ENCODE measurements around the gene ZC3HAV1L.
"Not testable (repeated sequence)": the region's sequence is repeated elsewhere in the genome, so short reads cannot be mapped to it uniquely, and the experiment has no call there.

The ZC3HAV1L gene

GRCh38 chr7:139035586-139036353 is at the start of gene ZC3HAV1L:
ZC3HAV1L (minus strand) TSS chr7:139036042; CDS start chr7:139036017, 25 bp downstream.
- no peak for DNase-seq

DNA sequence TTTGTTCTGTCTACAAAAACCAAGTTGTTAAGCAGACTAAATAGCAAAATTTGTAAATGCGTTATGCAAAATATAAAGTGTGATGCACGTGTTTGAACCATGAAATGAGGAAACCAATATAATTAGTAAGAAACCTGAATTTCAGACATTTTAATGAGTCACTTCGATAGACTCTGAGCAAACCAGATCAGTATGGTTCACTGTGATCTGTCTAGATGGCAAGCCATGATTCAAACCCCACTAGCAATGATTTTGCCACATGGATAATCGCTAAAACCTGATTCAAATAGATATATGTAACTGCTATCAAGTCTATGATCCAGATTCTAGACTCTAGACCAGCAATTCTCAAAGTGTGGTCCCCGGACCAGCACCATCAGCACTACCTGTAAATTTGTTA is 48.9 kb upstream of the ZC3HAV1L start:
- no peak for DNase-seq

GRCh38 chr7:139081584-139081983 is 45.7 kb upstream of the ZC3HAV1L start:
- no peak for DNase-seq

- DNase-seq = no peak
These were observed 45.1 kb upstream of the ZC3HAV1L start for GRCh38 chr7:139080905-139081304.

DNA sequence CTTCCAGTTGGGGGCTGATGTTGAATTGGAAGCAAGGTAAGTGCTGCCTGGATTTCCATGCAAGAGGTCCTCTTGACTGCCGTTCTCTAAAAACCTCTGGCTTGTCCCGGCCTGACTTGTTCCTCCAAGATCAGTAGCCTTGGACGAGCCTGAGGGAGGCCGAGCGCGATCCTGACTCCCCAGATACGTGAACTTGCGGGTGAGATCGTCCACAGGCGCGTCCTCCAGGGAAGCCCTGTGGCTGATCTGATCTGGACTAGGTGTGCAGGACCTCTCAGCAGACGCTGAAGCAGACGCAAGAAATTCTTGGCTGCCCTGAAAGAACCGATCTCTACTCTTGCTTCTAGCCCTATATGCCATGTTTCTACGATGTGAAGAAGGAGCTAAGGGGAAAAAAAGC is 44.0 kb upstream of the ZC3HAV1L start:
- no peak for DNase-seq

- no peak for DNase-seq
These were observed 43.1 kb upstream of the ZC3HAV1L start for GRCh38 chr7:139078911-139079310.

DNA sequence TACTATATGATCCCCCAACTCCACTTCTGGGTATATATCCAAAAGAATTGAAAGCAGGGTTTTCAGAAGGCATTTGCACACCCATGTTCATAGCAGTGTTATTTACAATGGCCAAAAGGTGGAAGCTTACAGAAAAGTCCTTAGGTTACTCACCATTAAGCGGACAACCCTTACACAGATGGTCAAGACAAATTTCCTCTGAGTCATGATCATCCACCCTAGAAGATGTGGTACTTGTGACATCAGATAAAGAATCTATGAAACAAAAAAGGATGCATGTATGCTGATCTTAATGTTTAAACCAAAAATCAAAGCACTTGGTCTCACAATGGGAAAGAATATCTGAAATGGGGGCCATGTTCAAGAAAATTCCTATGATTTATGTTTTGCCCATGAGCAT is 42.6 kb upstream of the ZC3HAV1L start:
- DNase-seq = no peak

GRCh38 chr7:139077706-139078105 is 41.9 kb upstream of the ZC3HAV1L start:
- DNase-seq = not testable (repeated sequence)

- no peak for DNase-seq
These were observed 40.2 kb upstream of the ZC3HAV1L start for GRCh38 chr7:139075871-139076686.

DNA sequence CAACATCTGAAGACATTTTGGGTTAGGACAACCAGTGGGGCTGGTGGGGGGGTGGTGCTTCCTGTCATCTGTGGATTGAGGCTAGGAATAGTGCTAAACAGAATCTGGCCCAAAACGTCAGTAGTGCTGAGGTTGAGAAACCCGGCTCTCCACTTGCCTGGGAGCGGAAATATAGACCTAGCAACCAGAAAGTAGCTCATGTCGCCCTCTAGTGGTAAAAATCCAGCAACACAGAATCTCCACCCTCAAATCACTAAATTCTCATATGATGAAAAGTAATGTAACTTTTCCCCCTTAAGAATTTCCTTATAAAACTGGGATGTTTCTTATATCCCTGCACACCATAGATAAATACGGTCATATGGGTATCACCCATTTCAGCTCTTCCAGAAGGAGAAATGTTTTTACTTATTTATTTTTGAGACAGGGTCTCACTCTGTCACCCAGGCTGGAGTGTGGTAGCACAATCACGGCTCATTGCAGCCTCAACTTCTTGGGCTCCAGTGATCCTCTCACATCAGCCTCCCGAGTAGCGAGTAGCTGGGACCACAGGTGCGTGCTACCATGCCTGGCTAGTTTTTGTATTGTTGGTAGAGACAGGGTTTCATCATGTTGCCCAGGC is 39.3 kb upstream of the ZC3HAV1L start:
- peak; percentile 76 for DNase-seq

GRCh38 chr7:139072796-139073195 is 37.0 kb upstream of the ZC3HAV1L start:
- no peak for DNase-seq

- no peak for DNase-seq
These were observed 35.8 kb upstream of the ZC3HAV1L start for GRCh38 chr7:139071680-139072079.

- DNase-seq = no peak
These were observed 32.9 kb upstream of the ZC3HAV1L start for GRCh38 chr7:139068544-139069399.

DNA sequence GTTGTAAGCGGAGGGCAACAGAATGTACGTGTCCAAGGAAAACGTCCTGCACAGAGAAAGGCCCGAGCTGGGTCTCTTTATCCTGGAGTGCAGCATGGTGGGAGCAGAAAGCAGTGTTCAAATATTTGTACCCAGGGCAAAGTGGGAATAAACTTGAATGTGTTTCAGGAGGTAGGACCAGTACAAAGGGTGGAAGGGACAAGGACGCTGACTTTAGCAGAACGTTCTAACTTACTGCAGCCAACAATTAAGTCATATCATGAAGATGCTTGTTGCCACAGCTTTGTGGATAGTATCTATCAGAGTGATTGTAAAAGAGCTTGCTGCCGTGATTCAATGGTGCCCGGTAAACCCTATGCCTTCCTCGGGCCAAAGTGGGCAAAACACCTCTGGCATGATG is 30.5 kb upstream of the ZC3HAV1L start:
- DNase-seq = no peak

- DNase-seq = no peak
These were observed 29.5 kb upstream of the ZC3HAV1L start for GRCh38 chr7:139065323-139065722.

- no peak for DNase-seq
These were observed 25.6 kb upstream of the ZC3HAV1L start for GRCh38 chr7:139061416-139061815.

DNA sequence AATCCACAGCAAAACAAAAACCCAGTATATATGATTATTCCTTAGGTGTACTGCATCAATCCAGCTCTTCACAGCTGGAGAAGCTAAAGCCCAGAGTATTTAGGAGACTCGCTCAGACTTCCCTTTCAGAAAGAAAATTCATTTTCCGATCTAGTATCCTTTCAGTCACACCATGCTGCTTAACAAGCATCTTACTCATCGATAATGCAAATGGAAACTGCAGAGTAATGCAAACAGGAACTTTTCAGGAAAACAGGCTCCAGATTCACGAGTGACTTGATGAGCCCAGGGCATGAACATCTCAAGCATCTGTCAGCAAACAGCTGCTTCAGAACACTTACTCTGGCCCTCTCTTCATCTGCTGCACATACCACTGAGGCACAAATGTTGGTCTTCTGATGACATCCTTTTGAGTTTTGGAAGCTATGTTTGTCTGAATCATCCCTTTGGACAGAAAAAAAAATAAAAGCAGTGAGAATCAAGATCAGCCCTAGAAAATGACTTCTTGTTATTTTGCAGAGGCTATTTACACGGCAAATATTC is 24.9 kb upstream of the ZC3HAV1L start:
- DNase-seq = no peak

- DNase-seq = no peak
These were observed 24.1 kb upstream of the ZC3HAV1L start for GRCh38 chr7:139059905-139060304.

DNA sequence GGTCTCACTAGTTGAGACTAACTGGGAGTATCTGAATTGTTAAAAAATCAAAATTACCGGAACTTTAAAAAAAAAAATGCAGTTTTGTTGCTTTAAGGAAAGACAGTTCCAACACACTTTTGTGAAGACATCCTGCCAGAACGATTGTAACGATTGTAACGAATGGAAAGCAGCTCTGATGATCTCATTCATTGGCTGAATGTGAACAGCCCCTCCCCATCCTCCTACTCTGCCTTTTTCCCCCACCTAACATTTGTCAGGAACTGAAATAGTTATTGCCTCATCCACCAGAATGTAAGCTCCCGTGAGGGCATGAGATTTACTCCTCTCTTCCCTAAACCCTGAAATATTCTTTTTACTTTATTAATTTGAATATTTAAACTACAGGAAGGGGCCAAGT is 23.1 kb upstream of the ZC3HAV1L start:
- DNase-seq = no peak

GRCh38 chr7:139055674-139056073 is 19.8 kb upstream of the ZC3HAV1L start:
- no peak for DNase-seq

DNA sequence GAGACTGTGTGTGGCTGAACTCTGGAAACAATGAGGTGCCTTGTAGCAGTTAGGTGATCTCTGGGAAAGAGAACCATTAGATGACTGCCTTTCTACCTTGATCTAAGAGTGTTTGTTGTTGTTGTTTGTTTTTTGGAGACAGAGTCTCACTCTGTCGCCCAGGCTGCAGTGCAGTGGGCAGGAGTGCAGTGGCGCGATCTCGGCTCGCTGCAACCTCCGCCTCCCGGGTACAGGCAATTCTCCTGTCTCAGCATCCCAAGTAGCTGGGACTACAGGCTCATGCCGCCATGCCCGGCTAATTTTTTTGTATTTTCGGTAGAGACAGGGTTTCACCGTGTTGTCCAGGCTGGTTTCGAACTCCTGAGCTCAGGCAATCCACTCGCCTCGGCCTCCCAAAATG is 18.8 kb upstream of the ZC3HAV1L start:
- not testable (repeated sequence) for DNase-seq

- DNase-seq = no peak
These were observed 18.3 kb upstream of the ZC3HAV1L start for GRCh38 chr7:139054101-139054500.
